ENCODE data around the gene SLC10A3.

The SLC10A3 gene

GRCh38 chrX:154482786-154483185 is 7.6 kb downstream of the SLC10A3 start:
- no peak for DNase-seq

- no peak for DNase-seq
These were observed 8.4 kb downstream of the SLC10A3 start for GRCh38 chrX:154481911-154482601.

- DNase-seq, result no peak
These were observed 9.2 kb downstream of the SLC10A3 start for GRCh38 chrX:154481195-154481594.

- peak; percentile 93 for DNase-seq
These were observed 11.5 kb downstream of the SLC10A3 start, which contains the start of gene LAGE3 for GRCh38 chrX:154478728-154479622. Gene LAGE3 (minus strand): TSS chrX:154479281. CDS start chrX:154478915, 366 bp downstream.

GRCh38 chrX:154477891-154478477 is 12.4 kb downstream of the SLC10A3 start:
- DNase-seq, result no peak

- DNase-seq, result no peak
These were observed 13.6 kb downstream of the SLC10A3 start for GRCh38 chrX:154476821-154477220.

- DNase-seq, result no peak
These were observed 16.7 kb downstream of the SLC10A3 start for GRCh38 chrX:154473683-154474082.

GRCh38 chrX:154472685-154473632 is 17.5 kb downstream of the SLC10A3 start:
- no peak for DNase-seq

- DNase-seq, result no peak
These were observed 18.4 kb downstream of the SLC10A3 start for GRCh38 chrX:154471839-154472684.

- no peak for DNase-seq
These were observed 19.4 kb downstream of the SLC10A3 start for GRCh38 chrX:154470914-154471568.

- no peak for DNase-seq
These were observed 20.0 kb downstream of the SLC10A3 start for GRCh38 chrX:154470434-154470833.

- DNase-seq, result no peak
These were observed 20.5 kb downstream of the SLC10A3 start for GRCh38 chrX:154469880-154470279.

GRCh38 chrX:154469114-154469513 is 21.3 kb downstream of the SLC10A3 start:
- DNase-seq, result no peak

- DNase-seq, result no peak
These were observed 22.2 kb downstream of the SLC10A3 start for GRCh38 chrX:154468217-154468616.

GRCh38 chrX:154467556-154467955 is 22.9 kb downstream of the SLC10A3 start:
- no peak for DNase-seq

- no peak for DNase-seq
These were observed 23.5 kb downstream of the SLC10A3 start for GRCh38 chrX:154466907-154467306.

- DNase-seq, result no peak
These were observed 24.4 kb downstream of the SLC10A3 start for GRCh38 chrX:154466036-154466435.

GRCh38 chrX:154465601-154466000 is 24.8 kb downstream of the SLC10A3 start:
- DNase-seq, result no peak

- DNase-seq, result no peak
These were observed 25.5 kb downstream of the SLC10A3 start for GRCh38 chrX:154464806-154465365.

- DNase-seq, result no peak
These were observed 26.7 kb downstream of the SLC10A3 start for GRCh38 chrX:154463611-154464220.

Measured in central memory CD4-positive, alpha-beta T cell (primary cell).